Glomerular endothelial cell (primary cell): ENCODE data around the gene ZNF559. TPM values are rescaled to one million over a fixed set of nuclear protein-coding genes. Genes with fewer than 3 reads are reported as not detected.

ENCODE experiments used
- DNase-seq: peaks from one replicate; pipeline ENCODE4 v3.0.0-alpha.2; 2011; ENCODE audit warnings: low read depth, low spot score; ENCODE audit errors: extremely low read depth
- total RNA-seq: library from RNA; depleted of rRNA; stranded (reverse); fragments of >200 nt; gene quantifications from 2 replicates; pipeline ENCODE4 v1.2.3, GENCODE V29; 2015

ZNF559 gene
- total RNA-seq, 1 donor from 2014 or later: 12.9 TPM

DNA sequence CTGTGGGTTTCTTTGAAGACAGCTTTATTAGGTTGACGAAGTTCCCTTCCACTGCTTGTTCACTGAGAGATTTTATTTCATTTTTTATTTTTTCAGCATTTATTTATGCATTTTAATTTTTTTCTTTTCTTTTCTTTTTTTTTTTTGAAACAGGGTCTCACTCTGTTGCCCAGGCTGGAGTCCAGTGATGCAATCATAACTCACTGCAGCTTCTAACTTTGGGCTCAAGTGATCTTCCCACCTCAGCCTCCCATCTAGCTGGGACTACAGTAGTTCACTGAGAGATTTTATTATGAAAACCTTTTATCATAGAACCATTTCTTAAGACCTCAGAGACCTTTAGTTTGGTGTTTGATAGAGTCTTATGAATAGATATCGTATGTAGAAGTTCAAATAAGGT, 28.5 kb downstream of the ZNF559 start:
- no peak for DNase-seq

DNA sequence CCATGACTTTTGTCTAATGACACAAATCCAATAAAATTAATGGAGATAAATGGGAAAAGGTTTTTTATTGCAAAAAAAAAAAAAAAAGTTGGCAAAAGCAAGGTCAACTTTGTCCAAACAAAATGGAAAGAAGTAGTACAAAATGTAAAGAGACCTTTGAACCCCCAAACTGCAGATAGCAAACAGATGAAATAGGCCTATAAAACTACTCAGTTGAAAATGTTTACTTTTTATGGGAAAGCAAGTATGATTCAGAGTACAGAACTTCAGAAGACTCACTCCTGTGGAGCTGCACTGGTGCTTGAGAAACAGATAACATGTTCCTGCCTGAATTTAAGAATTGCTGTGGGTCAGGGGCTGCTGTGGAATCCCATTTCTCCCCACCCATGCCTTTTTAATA, 29.0 kb downstream of the ZNF559 start:
- no peak for DNase-seq

DNA sequence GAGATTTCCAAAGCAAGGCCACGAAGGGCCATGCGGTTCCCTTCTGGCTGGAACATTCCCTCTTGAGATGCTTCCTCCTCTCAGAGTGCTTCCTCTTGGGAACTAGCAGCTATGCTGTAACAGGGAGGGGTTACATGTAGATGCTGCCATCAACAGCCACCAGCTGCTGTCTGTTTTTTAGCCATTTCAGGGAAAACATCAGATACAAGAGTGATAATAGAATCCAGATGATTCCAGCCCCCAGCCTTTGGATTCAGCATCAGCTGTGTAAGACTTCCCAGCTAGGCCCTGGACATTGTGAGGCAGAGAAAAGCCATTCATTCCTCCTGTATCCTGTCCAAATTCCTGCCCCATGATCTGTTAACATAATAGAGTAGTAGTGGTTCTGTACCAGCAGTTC, 30.7 kb downstream of the ZNF559 start:
- no peak for DNase-seq

DNA sequence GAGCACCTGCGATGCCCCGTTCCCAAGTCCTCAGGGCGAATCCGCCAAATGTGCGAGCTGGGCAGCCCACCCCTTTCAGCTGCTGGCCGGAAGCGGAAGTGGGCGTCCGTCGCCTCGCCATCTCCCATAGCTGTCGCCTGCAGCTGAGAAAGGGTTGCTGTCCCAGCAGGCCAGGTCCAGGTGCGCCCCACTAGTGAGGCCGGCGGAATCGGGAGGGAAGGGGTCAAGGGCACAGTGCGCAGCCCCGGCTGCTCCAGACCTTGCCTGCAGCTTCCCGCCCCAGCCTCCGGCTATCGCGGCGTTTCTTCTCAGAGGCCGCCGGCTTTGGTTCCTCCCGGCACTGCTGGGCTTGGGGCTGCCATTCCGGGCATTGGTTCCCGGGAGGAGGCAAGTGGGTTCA, 38.9 kb downstream of the ZNF559 start, which contains the start of gene ZNF177:
ZNF177 (plus strand) TSS at position 109 of the 400 bp plus-strand sequence. CDS start 15,299 bp downstream, outside the sequence.
- no peak for DNase-seq

DNA sequence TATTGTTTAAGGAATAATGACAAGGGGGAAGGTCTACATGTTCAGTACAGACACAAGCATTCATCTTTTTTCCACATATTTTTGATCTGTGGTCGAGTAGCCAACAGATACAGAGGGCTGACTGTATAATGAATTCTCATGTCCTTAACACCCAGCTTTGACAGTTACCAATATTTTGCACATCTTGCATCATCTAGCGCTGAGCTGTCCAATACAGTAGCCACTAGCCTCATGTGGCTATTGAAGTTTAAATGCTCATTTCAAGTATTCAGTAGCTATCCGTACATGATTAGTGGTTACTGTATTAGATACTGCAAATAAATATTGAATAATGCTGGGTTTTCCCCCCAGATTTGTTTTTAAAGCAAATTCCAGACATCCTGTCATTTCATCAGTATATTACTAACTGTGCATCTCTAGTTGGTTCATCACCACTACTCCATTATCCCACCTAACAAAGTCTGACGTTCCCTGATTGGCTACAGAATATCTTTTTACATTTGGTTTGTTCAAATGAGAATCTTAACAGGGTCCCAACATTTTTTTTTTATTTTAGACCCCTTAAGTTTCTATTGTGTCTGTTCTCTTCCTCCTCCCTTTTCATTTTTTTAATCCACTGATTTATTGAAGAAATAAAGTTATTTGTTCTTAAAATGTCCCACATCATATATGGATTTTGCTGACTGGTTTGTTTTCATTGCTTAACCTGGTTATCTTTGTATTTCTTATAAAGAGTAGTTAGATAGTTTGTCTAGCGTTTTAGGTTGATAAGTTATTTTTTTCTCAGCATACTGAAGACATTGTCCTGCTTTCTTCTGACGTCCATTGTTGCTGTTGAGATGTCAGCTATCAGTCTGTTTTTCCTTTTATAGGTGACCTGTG, 47.0 kb downstream of the ZNF559 start:
- no peak for DNase-seq

GRCh38 chr19:9381361-9381785, 57.4 kb downstream of the ZNF559 start:
- DNase-seq: no peak

Other genes with a start within 250 kb of the ZNF559 start
- not detected in 2 replicates for gene OR1M1, start 237.1 kb upstream of the ZNF559 start, total RNA-seq
- gene OR7G2, start 216.7 kb upstream of the ZNF559 start, total RNA-seq: not detected in 2 replicates
- gene OR7G1, start 208.4 kb upstream of the ZNF559 start, total RNA-seq: not detected in 2 replicates
- not detected in 2 replicates for gene OR7G3, start 197.2 kb upstream of the ZNF559 start, total RNA-seq
- 14.5 and 22.5 TPM in 2 replicates for gene ZNF317, start 183.8 kb upstream of the ZNF559 start, total RNA-seq
- gene OR7D2, start 145.2 kb upstream of the ZNF559 start, total RNA-seq: 0.35 TPM in 1 of 2 replicates, not detected in the other
- gene OR7D4, start 104.6 kb upstream of the ZNF559 start, total RNA-seq: not detected in 2 replicates
- not detected in 2 replicates for gene OR7E24, start 73.2 kb upstream of the ZNF559 start, total RNA-seq
- gene ZNF699, start 14.3 kb upstream of the ZNF559 start, total RNA-seq: 2.0 and 9.7 TPM in 2 replicates
- 0.24 and 2.2 TPM in 2 replicates for gene ZNF177, start 38.8 kb downstream of the ZNF559 start, total RNA-seq
- gene ZNF266, start 111.4 kb downstream of the ZNF559 start, total RNA-seq: 14.9 and 15.1 TPM in 2 replicates
- 0.15 and 0.23 TPM in 2 replicates for gene ZNF560, start 174.4 kb downstream of the ZNF559 start, total RNA-seq
- gene ZNF426, start 214.5 kb downstream of the ZNF559 start, total RNA-seq: 8.8 and 9.1 TPM in 2 replicates